Colon (tissue), 2 donors: Measurements from ENCODE around the gene DCTN5.

Source experiments
- FAIRE-seq: peaks from 2 replicates; lab custom pipeline; 2012; peaks lifted over from hg19 to GRCh38; lab: Jason Lieb, UNC
- donor health status: control.
- donor health status: control.

Gene DCTN5

DNA sequence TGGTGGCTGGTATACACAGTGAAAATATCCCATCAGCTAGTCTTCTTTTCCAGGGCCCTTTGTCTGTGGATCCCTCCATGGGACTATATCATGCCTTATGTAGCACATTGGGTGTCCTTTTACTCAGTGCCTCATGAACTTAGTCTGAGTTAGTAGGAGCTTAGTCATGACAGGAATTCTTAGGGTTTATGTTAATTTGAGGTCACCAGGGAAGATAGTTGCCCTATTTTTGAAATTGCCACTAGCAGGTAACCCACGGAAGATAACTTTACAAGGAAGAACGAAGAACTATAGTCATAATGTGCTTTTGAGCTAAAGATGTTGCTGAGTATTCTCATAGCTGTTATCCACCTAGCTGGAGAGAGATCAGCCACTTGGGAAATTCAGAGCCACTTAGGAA lies 22.7 kb downstream of the DCTN5 start:
- no peak for FAIRE-seq

DNA sequence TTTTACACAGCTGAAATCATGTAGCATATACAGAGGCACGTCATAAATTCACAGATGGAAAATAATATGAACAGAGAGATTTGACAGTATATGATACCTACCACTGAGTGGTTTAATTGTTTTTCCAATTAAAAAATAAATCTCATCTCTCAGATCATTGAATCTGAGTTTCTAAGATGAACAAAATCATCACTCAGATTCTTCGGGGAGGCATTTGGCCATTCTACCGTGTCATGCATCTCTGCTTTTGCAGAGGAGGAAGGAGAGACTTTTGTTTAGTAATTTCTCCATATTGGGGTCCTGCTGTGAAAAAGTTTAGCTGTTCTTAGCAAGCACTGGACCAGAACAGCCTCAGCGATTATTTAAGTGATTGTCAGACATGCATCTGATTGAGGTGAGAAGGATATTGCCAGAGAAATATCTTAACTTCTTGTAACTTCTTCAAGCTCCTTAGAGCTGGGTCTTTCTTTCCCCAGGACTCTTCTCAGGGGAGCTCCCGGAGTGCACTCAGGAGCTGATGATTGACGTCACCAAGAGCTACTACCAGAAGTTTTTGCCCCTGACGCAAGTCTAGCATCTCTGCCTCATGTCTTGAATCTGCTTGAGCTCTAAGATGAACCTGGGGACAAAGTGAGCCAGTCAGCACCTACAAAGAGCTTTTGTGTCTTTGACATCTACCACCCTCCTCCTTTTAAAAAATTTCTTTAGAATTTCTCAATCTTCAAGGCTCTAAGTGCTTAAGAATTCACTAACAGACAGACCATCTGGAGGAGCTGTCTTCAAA lies 25.5 kb downstream of the DCTN5 start:
- FAIRE-seq, result no peak

DNA sequence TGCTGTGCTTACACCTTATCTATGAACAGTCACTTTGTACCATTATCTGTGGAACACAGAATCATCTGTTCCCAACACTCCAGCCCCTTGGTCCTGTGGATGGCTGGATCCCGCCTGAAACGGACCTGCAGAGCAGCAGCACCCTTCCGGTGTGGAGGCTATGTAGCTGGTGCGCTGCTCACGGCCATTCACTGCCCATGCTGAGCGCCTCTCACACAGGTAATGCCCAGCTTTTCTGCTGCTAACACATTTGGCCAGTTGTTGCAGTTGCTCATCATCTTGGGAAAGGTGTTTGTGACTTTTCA lies 26.0 kb downstream of the DCTN5 start:
- no peak for FAIRE-seq

DNA sequence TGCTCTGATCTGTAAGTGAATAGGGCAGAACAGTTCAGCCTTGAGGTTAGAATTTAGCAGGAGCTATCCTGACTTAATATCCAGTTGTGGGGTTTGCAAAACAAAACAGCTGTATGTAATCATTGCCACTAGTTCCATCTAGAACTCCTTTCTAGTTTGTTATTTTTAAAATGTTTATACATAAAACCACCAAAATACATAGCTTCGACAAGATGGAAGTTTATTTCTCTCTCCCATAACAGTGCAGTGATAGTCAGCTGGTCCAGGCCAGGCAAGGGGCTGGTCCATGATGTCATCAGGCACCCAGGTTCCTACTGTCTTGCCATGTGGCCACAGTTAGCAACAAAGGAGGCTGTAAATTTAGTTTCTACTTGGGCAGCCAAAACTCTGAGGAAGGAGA lies 27.0 kb downstream of the DCTN5 start:
- FAIRE-seq, result no peak

DNA sequence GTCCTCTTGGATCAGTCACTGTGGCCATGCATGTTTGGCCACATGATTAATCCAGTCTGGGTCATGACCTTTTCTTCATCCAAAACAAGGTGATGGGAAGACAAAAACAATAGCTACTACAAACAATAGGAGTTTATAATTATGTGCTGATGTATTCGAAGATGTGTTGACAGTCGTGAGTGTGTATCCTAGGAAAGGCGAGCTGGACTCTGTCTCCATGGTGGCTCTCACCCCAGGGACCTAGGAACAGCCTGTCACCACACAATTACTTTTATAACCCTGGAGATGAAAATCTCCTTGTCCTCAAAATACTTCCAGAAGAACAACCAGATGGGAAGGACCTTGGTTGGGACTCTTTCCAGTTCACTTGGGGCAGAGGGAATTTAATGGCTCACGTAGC lies 27.6 kb downstream of the DCTN5 start:
- no peak for FAIRE-seq

DNA sequence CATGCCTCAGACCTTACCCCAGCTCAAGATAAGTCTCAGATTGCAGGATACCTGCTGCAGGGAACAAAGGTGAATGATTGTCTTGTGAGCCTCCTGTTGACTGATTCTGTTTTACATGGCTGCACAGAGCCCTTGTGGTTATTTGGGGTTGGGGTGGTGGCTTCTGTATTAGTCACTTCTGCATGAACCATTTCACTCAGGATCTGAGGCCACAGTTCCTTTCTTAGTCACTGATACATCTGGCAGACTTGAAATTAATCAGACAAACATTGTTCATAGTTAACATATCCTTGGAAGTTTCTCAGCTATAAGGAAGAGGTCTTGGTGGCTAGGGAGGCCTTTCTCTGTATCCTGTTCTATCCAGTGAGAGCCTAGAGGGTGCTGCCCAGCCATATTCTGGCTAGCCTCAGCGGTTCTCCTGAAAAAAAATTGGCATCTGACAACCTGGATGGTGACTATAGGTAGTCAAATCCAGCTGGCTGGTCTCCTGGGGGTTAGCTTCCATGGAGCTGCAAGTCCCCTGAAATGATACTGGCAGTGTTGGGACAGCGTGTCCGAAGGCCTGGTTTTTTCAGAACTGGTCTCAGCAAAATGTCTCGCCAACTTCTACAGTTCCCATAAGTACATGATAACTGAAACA lies 29.0 kb downstream of the DCTN5 start:
- FAIRE-seq, result no peak

GRCh38 chr16:23673971-23674614 lies 32.8 kb downstream of the DCTN5 start:
- FAIRE-seq, result no peak

DNA sequence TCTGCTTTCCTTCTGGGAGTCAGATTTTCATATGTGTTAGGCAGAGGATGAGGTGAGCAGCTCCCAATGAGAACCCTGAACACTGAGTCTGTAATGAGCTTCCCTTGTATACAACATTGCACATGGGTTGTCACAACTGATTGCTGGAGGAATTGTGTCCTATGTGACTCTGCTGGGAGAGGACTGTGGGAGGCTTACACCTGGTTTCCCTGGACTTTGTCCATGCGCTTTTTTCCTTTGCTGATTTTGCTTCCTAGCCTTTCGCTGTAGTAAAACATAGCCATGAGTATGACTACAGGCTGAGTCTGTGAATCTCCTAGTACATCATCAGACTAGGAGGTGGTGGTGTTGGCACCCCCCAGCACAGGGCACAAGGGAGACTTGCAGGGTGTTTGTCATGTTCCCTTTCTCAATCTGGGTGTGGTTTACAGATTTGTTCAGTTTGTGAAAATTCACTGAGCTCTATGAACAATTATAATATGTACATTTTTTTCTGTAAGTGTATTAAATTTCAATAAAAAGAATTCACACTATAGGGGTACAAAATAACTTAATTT lies 35.7 kb downstream of the DCTN5 start:
- no peak for FAIRE-seq

GRCh38 chr16:23678430-23679273 lies 37.4 kb downstream of the DCTN5 start, which contains the start of gene PLK1:
Gene PLK1 (plus strand): TSS chr16:23678889. CDS start chr16:23678933, 44 bp downstream.
- FAIRE-seq, result no peak

- FAIRE-seq, result no peak
Observed at GRCh38 chr16:23679274-23679985, 38.2 kb downstream of the DCTN5 start.

- no peak for FAIRE-seq
Observed at GRCh38 chr16:23679986-23680336, 38.7 kb downstream of the DCTN5 start.

- no peak for FAIRE-seq
Observed at GRCh38 chr16:23682181-23682580, 40.9 kb downstream of the DCTN5 start.

DNA sequence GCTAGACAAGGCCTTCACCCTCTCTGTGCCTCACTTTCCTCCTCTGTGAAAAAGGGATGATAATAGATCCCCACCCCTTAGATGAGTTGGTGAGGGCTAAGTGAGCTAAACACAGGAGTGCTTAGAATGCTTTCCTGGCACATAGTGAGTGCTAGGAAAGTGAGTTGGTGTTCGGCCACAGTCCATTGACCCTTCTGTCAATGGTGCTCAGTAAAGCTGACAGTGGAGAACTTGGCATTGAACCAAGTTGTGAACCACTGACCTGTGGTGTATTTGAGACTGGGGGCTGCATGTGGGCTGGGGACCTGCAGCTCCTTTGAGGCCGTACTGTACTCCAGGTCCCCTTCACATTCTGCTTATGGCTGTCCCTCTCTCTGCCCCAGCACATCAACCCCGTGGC lies 42.2 kb downstream of the DCTN5 start:
- FAIRE-seq, result no peak

DNA sequence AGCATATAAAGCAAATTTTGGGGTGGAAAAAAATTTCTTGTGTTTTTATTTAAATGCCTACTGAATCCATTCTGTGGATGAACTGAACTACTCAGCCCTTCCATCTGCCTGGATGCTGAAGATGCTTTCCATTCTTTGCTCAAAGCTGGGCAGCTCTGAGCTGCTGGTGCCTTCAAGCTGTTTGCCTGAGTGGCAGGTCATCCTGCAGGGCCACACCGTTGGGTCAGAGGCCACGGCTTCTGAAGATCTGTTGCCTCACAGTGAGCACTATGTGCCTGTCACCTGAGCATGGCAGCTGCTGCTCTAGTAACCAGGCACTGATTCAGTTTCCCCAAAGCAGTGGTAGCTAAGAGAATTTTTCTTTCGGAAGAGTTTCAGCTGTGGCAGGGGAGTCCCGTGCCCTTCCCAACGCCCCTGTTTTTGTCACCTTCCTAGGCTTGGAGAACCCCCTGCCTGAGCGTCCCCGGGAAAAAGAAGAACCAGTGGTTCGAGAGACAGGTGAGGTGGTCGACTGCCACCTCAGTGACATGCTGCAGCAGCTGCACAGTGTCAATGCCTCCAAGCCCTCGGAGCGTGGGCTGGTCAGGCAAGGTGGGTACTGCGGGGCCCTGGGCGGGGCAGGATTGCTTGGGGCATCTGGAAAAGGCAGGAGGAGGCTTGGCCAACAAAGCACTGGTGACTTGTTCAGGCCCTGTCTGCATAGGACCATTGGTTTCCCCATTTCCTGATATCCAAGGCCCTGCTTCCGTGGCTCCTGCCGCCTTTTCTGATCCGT lies 46.0 kb downstream of the DCTN5 start:
- no peak for FAIRE-seq

GRCh38 chr16:23689442-23690187 lies 48.3 kb downstream of the DCTN5 start:
- FAIRE-seq, result no peak

DNA sequence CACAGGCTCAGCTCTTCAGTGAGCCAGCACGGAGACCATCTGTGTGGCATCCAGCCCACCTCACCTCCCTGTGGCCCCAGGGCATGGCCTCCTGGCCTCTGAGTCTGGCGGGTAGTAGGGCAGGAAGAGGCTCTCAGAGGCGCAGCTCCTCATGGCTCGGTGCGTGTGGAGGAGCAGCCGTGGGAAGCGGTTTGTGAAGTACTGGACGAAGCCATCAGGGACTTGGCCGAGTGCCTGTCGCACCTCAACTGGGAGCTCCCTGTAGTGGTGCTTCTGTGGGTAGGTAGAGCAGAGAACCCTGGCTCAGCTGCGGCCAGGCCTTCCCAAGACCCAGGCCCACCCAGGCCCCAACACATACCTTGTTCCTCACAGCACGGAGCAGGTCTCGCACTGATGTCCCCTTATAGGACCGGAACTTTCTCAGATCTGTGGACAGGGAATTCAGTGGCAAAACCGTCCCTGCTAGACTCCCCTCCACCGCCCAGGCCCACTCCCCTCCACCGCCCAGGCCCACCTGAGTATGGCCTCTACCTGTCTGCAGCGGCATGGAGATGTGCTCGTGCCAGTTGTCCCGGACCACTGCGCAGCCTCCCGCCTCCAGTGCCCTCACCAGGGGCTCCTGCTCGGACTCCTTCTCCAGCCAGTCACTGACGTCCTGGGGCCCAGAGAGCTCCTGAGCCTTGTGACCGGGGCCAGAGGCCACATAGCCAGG lies 49.7 kb downstream of the DCTN5 start:
- no peak for FAIRE-seq

DNA sequence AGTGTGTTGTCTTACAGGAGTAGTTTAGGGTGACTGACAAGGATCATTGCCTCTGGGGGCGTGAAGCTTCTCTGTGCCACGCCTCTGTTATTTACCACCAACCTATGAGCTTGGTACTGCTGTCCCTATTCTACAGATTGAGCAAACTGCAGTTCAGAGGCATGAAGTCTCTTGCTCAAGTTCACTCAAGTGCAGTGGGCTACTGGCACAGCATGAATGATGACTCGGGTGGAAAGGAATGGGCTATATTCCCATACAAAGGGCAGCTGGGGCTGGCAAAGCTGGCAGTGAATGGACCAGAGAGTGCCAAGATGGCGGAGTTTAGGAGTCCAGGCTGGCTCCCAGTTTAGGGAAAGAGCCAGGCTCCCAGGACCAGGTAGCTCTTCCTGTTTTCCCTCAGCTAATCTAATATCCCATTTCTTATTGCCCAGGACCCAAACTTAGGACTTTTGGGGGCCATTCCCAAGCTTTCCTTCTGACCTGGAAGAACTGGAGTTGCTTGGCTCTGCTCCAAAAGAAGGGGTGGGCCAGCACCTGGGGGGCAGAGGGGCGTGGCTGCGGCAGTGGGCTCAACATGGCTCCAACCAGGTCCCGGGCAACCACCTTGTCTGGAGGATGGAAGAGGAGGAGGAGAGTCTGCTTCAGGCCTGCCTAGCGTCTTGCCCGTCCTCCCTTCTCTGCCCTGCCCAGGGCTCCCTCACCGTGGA lies 50.4 kb downstream of the DCTN5 start:
- no peak for FAIRE-seq

DNA sequence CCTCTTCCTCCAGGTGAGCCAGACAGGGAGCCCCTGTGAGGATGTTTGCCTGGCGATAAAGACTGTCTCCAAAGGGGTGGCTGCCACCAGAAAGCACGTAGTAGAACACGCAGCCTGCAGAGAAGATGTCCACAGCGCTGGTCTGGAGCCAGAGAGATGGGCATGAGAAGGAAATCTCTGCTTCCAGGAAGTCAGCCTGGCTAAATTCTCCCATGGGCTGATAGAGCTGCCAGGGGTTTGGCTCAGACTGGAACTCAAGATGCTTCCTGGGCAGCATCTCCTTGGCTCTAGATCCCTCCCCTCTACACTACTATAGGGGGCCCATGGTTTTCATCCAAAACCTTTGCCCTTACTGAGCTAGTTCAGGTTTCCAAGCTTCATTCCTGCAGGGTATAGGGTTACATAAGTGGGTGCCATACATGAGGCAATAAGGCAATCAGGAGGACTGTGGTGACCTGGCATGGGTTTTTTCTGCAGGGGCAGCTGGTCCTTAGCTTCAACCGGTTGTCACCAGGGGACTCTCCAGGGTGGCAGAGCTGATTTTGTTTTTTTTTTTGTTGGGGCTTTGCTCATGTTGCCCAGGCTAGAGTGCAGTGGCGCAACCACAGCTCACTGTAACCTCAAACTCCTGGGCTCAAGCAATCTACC lies 51.0 kb downstream of the DCTN5 start:
- FAIRE-seq, result no peak
